A549 treated with CORT108297 at 1 μM for 4 hours (cell line): Measurements from ENCODE around the gene LRRC61. TPM values are rescaled to one million over a fixed set of nuclear protein-coding genes. Genes with fewer than 3 reads are reported as not detected.

Experiments used
- total RNA-seq: library from RNA; stranded (reverse); fragments of 200-300 nt; extraction: Qiagen RNA extraction; gene quantifications from 5 replicates; pipeline ENCODE4 v1.2.3, GENCODE V29; 2022

Gene LRRC61
- 0.05 to 0.16 TPM (median 0.08 TPM) in 5 replicates for total RNA-seq

DNA sequence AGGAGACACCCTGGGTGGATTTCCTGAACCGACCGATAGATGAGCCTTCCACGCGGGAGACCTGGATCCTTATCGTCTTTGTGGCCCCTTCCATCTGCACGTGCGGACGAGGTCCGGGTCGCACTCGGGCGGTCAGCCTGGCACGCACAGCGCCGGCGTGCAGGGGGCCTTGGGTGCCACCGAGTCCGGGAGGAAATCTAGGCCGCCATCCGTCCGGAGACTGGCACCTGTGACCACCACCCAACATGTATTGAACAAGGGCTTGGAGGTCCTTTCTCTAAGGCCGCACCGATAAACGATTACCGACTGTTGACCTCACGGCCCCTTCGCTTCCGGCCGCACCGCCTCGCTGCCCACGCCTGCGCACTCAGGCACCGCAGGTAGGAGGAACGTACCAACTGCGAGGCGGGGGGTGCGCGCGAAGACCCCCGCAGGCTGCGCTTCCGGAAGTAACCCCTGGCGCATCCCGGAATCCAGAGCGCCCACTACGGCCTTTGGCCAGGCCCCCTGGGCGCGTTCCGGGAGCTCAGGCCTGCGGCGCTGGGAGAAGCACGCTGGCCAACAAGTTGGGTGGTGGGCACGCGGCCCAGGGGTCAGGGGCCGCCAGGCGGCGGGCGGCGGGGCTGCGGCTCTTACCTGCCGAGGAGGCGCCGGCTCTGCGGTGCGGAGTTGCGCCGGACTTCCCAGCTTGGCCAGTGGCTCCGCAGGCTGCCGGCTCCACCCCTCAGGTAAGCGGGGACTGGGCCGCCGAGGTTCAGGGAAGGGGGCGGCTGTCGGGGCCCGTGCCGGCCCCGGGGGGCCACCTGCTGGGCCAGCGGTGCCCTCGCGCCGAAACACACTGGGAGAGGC lies at the start of gene LRRC61, which contains the start of gene ACTR3C:
Gene LRRC61 (plus strand): TSS at position 523 of the 849 bp plus-strand sequence. CDS start 13,507 bp downstream, outside the sequence.
Gene ACTR3C (minus strand): TSS at position 713 of the 849 bp plus-strand sequence. CDS start 28,249 bp downstream, outside the sequence.

DNA sequence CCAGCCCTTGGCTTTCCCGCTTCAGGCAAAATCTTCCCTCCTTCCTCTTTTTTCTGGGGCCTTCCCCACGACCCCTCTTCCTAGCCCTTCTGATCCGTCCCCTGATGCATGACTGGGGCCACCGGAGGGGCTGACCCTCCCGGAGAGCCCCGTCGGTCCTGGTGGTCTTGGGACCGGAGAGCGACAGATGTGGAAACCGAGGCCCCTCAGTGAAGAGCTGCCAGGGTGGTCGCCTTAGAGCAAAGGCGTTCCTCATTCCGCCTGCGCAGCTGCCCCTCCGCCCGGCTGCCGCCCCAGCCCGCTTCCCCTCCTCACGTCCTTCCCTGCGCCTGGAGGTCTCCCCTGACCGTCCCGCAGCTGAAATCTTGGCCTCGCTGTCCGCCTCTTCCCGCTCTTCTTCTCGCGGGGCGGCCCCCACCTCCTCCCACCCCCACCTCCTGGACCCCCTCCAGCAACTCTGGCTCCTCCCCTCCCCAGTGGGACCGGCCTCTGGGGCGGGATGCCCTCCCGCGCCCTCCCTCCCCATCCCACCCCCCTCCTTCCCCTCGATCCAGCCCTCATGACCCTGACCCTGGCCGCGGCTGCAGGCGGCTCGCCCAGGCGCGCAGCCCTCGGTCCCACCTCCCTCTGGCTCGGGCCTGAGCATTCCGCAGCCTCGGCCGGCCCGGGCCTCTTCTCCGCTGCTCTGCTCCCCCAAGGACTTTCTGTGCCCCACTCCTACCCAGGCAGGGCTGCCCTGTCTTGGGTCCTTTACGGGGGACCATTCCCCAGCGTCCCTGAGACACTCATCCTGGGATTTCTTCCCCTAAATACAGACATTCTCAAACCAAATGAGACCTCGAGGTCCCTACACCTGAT lies 18.3 kb downstream of the LRRC61 start, which contains the start of gene RARRES2:
Gene RARRES2 (minus strand): TSS at position 367 of the 858 bp plus-strand sequence. CDS start 1,020 bp downstream, outside the sequence.

GRCh38 chr7:150368096-150368883 lies 45.1 kb downstream of the LRRC61 start, which contains the start of gene REPIN1:
Gene REPIN1, plus strand, starts transcription at chr7:150368822. Its CDS starts 890 bp downstream, at chr7:150369712.

GRCh38 chr7:150378853-150379440 lies 55.8 kb downstream of the LRRC61 start, which contains the start of gene ZNF775:
Gene ZNF775, plus strand, starts transcription at chr7:150379330. Its CDS starts 9,141 bp downstream, at chr7:150388471.

Other genes with a start within 250 kb of the LRRC61 start
- gene ACTR3C, start 190 bp downstream of the LRRC61 start, total RNA-seq = 0.17 TPM in 1 of 5 replicates, not detected in the others
- not detected in 5 replicates for gene RARRES2, start 18.3 kb downstream of the LRRC61 start, total RNA-seq
- gene REPIN1, start 45.5 kb downstream of the LRRC61 start, total RNA-seq = 66.0 to 97.0 TPM (median 93.6 TPM) in 5 replicates
- 4.6 to 7.6 TPM (median 6.5 TPM) in 5 replicates for gene ZNF775, start 56.0 kb downstream of the LRRC61 start, total RNA-seq
- gene GIMAP8, start 127.3 kb downstream of the LRRC61 start, total RNA-seq = not detected in 5 replicates
- not detected in 5 replicates for gene GIMAP7, start 191.5 kb downstream of the LRRC61 start, total RNA-seq
- gene GIMAP4, start 244.0 kb downstream of the LRRC61 start, total RNA-seq = not detected in 5 replicates